ENCODE results near the gene GLP2R.

Gene GLP2R

GRCh38 chr17:9900044-9900594, 74.4 kb downstream of the GLP2R start:
- TF ChIP-seq CTCF (conservative IDR thresholded peaks at IDR 0.05; ENCODE audit: low read depth, low read length) = peak; percentile 16
- no peak for DNase-seq (ENCODE audit: low read depth)
- no peak overlapping the region for H3K4me3 ChIP-seq (ENCODE audit: low read length)

GRCh38 chr17:9900784-9901183, 75.1 kb downstream of the GLP2R start:
- no peak for TF ChIP-seq CTCF (conservative IDR thresholded peaks at IDR 0.05; ENCODE audit: low read depth, low read length)
- DNase-seq (ENCODE audit: low read depth) = no peak
- peak overlapping the region; percentile 19 for H3K4me3 ChIP-seq (ENCODE audit: low read length)

DNA sequence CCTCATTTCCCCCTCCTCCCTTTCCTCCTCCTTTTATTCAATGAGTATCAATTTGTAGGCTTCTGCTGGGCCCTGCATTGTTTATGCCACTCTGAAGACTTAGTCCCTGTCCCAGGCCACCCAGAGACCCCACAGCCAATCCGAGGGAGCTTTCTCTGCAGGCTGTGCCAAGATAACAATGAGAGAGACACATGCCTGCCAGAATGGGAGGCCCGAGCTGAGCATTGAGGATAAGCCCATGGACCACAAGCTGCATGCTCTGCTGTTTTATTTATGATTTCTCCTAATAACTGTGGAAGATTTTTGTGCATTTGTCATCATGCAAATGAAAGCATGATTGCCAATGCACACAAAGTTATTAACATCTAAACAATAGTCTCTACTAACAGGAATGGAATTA, 76.4 kb downstream of the GLP2R start:
- DNase-seq (ENCODE audit: low read depth) = no peak

GRCh38 chr17:9904277-9905077, 78.8 kb downstream of the GLP2R start:
- no peak overlapping the region for H3K4me3 ChIP-seq (ENCODE audit: low read length)
- TF ChIP-seq CTCF (conservative IDR thresholded peaks at IDR 0.05; ENCODE audit: low read depth, low read length) = no peak
- no peak for DNase-seq (ENCODE audit: low read depth)

More for the DNA sequence above, 76.4 kb downstream of the GLP2R start:
- no peak for TF ChIP-seq CTCF (conservative IDR thresholded peaks at IDR 0.05; ENCODE audit: low read depth, low read length)
- no peak overlapping the region for H3K4me3 ChIP-seq (ENCODE audit: low read length)

DNA sequence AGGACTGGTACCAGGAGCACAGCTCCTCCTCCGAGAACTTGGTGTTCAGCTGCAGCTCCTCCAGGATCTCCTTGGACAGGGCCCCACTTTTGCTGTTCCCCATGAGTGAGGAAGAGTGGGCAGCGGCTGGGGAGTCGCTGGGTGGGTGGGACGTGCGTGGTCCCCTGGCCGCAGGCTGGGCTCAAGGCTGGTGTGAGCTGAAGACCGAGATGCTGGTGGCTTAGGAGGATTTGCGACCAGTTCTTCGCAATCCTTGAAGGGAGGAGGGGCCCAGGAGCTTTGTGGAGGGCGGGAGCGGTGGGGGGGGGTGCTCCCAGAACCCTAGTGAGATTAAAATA, 79.3 kb downstream of the GLP2R start, which contains the start of gene RCVRN:
Gene RCVRN (minus strand): TSS at position 194 of the 338 bp plus-strand sequence. CDS start 91 bp downstream, at position 103.
- no peak for DNase-seq (ENCODE audit: low read depth)
- no peak within 1 kb of the TSS for H3K4me3 ChIP-seq (ENCODE audit: low read length)
- TF ChIP-seq CTCF (conservative IDR thresholded peaks at IDR 0.05; ENCODE audit: low read depth, low read length) = no peak

DNA sequence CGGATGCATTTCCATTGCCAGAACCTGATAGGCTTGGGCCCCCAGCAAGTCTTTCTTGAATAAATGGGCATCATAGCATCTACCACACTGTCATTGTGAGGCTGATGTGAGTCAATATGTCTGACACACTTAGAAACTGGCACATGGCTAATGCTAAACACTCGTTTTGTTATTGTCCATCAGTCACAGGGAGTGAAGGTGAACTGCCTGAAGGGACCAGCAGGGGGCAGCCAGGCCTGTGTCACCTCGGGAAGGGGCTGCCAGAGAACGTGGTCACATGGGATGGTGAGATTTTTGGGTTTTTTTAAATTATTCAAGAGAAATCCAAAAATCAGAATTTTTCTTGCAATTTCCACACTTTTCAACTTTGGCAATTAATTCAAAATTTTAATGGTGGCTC, 80.2 kb downstream of the GLP2R start:
- TF ChIP-seq CTCF (conservative IDR thresholded peaks at IDR 0.05; ENCODE audit: low read depth, low read length) = peak; percentile 88
- no peak for DNase-seq (ENCODE audit: low read depth)
- no peak overlapping the region for H3K4me3 ChIP-seq (ENCODE audit: low read length)

GRCh38 chr17:9906616-9907015, 80.9 kb downstream of the GLP2R start:
- no peak overlapping the region for H3K4me3 ChIP-seq (ENCODE audit: low read length)
- TF ChIP-seq CTCF (conservative IDR thresholded peaks at IDR 0.05; ENCODE audit: low read depth, low read length) = no peak
- no peak for DNase-seq (ENCODE audit: low read depth)
